Activated T-helper 1 cell treated with Interleukin-2 at 50 U/mL for 16 hours (primary cell): ENCODE measurements around the gene EAPP.
"Not testable (repeated sequence)": the region's sequence is repeated elsewhere in the genome, so short reads cannot be mapped to it uniquely, and the experiment has no call there.

ENCODE experiments used
- DNase-seq: peaks from one replicate; pipeline ENCODE4 v3.0.0-alpha.2; 2020; ENCODE audit warnings: low read depth

EAPP gene

GRCh38 chr14:34538096-34538495, 1.4 kb downstream of the EAPP start:
- not testable (repeated sequence) for DNase-seq

- no peak for DNase-seq
Observed at GRCh38 chr14:34537677-34538009, 1.9 kb downstream of the EAPP start.

GRCh38 chr14:34536951-34537676, 2.4 kb downstream of the EAPP start:
- no peak for DNase-seq

- DNase-seq = no peak
Observed at GRCh38 chr14:34527591-34527990, 11.9 kb downstream of the EAPP start.

- DNase-seq = not testable (repeated sequence)
Observed at GRCh38 chr14:34524216-34524615, 15.3 kb downstream of the EAPP start.

- DNase-seq = no peak
Observed at GRCh38 chr14:34522496-34522895, 17.0 kb downstream of the EAPP start.

GRCh38 chr14:34521071-34521470, 18.4 kb downstream of the EAPP start:
- not testable (repeated sequence) for DNase-seq

GRCh38 chr14:34520304-34520970, 19.1 kb downstream of the EAPP start:
- DNase-seq = not testable (repeated sequence)

GRCh38 chr14:34507884-34508283, 31.6 kb downstream of the EAPP start:
- DNase-seq = no peak

- DNase-seq = no peak
Observed at GRCh38 chr14:34507459-34507858, 32.0 kb downstream of the EAPP start.

- not testable (repeated sequence) for DNase-seq
Observed at GRCh38 chr14:34505124-34505491, 34.4 kb downstream of the EAPP start.

GRCh38 chr14:34504027-34504426, 35.5 kb downstream of the EAPP start:
- not testable (repeated sequence) for DNase-seq

- no peak for DNase-seq
Observed at GRCh38 chr14:34502545-34503225, 36.8 kb downstream of the EAPP start.

GRCh38 chr14:34502001-34502400, 37.5 kb downstream of the EAPP start:
- no peak for DNase-seq

- no peak for DNase-seq
Observed at GRCh38 chr14:34501004-34501580, 38.4 kb downstream of the EAPP start.

GRCh38 chr14:34498684-34499412, 40.7 kb downstream of the EAPP start:
- DNase-seq = no peak

- no peak for DNase-seq
Observed at GRCh38 chr14:34496679-34497513, 42.6 kb downstream of the EAPP start.

GRCh38 chr14:34496007-34496678, 43.4 kb downstream of the EAPP start:
- DNase-seq = no peak

- DNase-seq = no peak
Observed at GRCh38 chr14:34489324-34489723, 50.2 kb downstream of the EAPP start.

- DNase-seq = no peak
Observed at GRCh38 chr14:34488528-34488927, 51.0 kb downstream of the EAPP start.

GRCh38 chr14:34484726-34485125, 54.8 kb downstream of the EAPP start:
- DNase-seq = no peak
